Hematopoietic multipotent progenitor cell treated with erythropoietin and hydrocortisone succinate and interleukin-3 and kit ligand, for 15 days (in vitro differentiated cells): ENCODE results near the gene TTC14.

Experiments used
- DNase-seq: peaks from one replicate; pipeline ENCODE4 v3.0.0-alpha.2; 2015; ENCODE audit warnings: low spot score

Gene TTC14

GRCh38 chr3:180633722-180634121 is 31.8 kb downstream of the TTC14 start:
- no peak for DNase-seq

- no peak for DNase-seq
Observed at GRCh38 chr3:180640987-180641386, 39.0 kb downstream of the TTC14 start.

GRCh38 chr3:180646187-180646790 is 44.3 kb downstream of the TTC14 start:
- no peak for DNase-seq

- no peak for DNase-seq
Observed at GRCh38 chr3:180656406-180656805, 54.4 kb downstream of the TTC14 start.

GRCh38 chr3:180657094-180657493 is 55.1 kb downstream of the TTC14 start:
- no peak for DNase-seq
